ENCODE results near the gene BRD9. TPM values are rescaled to one million over a fixed set of nuclear protein-coding genes. Genes with fewer than 3 reads are reported as not detected.

The BRD9 gene
- total and polyA plus RNA-seq, 2 of the 13 experiments (the other 11 are each of a cell fraction or from before 2014, with no cell fraction given): 5.2 to 22.9 TPM

DNA sequence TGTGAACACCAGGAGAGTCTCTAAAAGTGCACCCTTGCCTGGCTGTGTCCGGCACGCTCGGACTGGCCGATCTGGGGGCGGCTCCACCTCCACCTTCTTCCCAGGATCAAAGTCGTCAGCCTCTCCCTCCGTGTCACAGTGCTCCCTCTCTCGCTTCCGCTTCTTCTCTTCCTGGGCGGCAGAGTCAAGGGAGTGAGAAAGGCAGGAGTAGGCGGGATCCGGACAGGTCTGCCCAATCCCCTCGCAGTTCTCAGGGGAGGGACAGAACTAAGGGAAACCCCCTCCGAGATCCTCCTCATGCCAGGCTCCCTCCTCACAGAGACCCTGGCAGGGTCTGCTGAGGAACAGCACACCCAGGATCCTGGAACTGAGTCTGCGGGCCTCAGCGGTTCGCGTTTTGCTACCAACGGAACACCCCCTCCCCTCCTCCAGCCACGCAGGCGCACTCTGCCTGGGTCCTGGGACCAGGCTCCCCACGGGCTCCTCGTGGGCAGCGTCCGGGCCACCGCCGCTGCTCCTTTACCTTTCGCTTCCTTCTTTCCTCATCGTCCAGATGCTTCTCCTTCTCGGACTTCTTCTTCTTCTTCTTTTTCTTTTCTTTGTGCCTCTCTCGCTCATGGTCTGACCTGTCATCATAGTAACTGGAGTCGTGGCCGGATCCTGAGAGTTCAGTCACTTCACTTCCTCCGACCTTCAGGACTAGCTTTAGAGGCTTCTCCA is 1.3 kb downstream of the BRD9 start (continued):
- TF ChIP-seq ZFP62 (CRISPR knock-in tag; IDR thresholded peaks at IDR 0.05) (no peak), BHLHE40 (IDR thresholded peaks at IDR 0.05; ENCODE audit: low read length) (no peak), ZNF883 (CRISPR knock-in tag; IDR thresholded peaks at IDR 0.05; ENCODE audit: not compliant biosample characterization) (peak; percentile 41), ETV6 (CRISPR knock-in tag; conservative IDR thresholded peaks at IDR 0.05) (no peak), SOX6 (IDR thresholded peaks at IDR 0.05) (no peak), SOX6 (CRISPR knock-in tag; IDR thresholded peaks at IDR 0.05) (no peak), GZF1 (CRISPR knock-in tag; IDR thresholded peaks at IDR 0.05) (no peak), JARID2 (CRISPR knock-in tag; IDR thresholded peaks at IDR 0.05; ENCODE audit: insufficient replicate concordance) (no peak), MED13 (CRISPR knock-in tag; IDR thresholded peaks at IDR 0.05) (no peak), ZNF44 (CRISPR knock-in tag; IDR thresholded peaks at IDR 0.05) (no peak), SNRNP70 (IDR thresholded peaks at IDR 0.05; ENCODE audit: low read depth, low read length) (no peak), POLR2AphosphoS5 (IDR thresholded peaks at IDR 0.05; ENCODE audit: low read depth, low read length) (peak; percentile 40; the same call in 1 of the 2 replicates), SOX5 (CRISPR knock-in tag; IDR thresholded peaks at IDR 0.05; ENCODE audit: borderline replicate concordance) (no peak), SP5 (CRISPR knock-in tag; IDR thresholded peaks at IDR 0.05; ENCODE audit: borderline replicate concordance, low read depth) (peak; percentile 21; the same call in 1 of the 2 replicates), MIER3 (CRISPR knock-in tag; IDR thresholded peaks at IDR 0.05; ENCODE audit: borderline replicate concordance) (no peak), KDM1A (CRISPR knock-in tag; IDR thresholded peaks at IDR 0.05) (no peak), ZKSCAN8 (CRISPR knock-in tag; IDR thresholded peaks at IDR 0.05; ENCODE audit: borderline replicate concordance) (no peak)
- TF ChIP-seq, protein P1, sequence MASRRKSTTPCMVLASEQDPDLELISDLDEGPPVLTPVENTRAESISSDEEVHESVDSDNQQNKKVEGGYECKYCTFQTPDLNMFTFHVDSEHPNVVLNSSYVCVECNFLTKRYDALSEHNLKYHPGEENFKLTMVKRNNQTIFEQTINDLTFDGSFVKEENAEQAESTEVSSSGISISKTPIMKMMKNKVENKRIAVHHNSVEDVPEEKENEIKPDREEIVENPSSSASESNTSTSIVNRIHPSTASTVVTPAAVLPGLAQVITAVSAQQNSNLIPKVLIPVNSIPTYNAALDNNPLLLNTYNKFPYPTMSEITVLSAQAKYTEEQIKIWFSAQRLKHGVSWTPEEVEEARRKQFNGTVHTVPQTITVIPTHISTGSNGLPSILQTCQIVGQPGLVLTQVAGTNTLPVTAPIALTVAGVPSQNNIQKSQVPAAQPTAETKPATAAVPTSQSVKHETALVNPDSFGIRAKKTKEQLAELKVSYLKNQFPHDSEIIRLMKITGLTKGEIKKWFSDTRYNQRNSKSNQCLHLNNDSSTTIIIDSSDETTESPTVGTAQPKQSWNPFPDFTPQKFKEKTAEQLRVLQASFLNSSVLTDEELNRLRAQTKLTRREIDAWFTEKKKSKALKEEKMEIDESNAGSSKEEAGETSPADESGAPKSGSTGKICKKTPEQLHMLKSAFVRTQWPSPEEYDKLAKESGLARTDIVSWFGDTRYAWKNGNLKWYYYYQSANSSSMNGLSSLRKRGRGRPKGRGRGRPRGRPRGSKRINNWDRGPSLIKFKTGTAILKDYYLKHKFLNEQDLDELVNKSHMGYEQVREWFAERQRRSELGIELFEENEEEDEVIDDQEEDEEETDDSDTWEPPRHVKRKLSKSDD (CRISPR knock-in tag; IDR thresholded peaks at IDR 0.05; ENCODE audit: low read depth): no peak
- TF ChIP-seq, protein P2, sequence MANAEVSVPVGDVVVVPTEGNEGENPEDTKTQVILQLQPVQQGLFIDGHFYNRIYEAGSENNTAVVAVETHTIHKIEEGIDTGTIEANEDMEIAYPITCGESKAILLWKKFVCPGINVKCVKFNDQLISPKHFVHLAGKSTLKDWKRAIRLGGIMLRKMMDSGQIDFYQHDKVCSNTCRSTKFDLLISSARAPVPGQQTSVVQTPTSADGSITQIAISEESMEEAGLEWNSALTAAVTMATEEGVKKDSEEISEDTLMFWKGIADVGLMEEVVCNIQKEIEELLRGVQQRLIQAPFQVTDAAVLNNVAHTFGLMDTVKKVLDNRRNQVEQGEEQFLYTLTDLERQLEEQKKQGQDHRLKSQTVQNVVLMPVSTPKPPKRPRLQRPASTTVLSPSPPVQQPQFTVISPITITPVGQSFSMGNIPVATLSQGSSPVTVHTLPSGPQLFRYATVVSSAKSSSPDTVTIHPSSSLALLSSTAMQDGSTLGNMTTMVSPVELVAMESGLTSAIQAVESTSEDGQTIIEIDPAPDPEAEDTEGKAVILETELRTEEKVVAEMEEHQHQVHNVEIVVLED (CRISPR knock-in tag; IDR thresholded peaks at IDR 0.05; ENCODE audit: borderline replicate concordance): peak; percentile 42; the same call in 1 of the 2 replicates
- TF ChIP-seq, protein P3, sequence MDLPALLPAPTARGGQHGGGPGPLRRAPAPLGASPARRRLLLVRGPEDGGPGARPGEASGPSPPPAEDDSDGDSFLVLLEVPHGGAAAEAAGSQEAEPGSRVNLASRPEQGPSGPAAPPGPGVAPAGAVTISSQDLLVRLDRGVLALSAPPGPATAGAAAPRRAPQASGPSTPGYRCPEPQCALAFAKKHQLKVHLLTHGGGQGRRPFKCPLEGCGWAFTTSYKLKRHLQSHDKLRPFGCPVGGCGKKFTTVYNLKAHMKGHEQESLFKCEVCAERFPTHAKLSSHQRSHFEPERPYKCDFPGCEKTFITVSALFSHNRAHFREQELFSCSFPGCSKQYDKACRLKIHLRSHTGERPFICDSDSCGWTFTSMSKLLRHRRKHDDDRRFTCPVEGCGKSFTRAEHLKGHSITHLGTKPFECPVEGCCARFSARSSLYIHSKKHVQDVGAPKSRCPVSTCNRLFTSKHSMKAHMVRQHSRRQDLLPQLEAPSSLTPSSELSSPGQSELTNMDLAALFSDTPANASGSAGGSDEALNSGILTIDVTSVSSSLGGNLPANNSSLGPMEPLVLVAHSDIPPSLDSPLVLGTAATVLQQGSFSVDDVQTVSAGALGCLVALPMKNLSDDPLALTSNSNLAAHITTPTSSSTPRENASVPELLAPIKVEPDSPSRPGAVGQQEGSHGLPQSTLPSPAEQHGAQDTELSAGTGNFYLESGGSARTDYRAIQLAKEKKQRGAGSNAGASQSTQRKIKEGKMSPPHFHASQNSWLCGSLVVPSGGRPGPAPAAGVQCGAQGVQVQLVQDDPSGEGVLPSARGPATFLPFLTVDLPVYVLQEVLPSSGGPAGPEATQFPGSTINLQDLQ (CRISPR knock-in tag; IDR thresholded peaks at IDR 0.05): no peak
- TF ChIP-seq, protein P4, sequence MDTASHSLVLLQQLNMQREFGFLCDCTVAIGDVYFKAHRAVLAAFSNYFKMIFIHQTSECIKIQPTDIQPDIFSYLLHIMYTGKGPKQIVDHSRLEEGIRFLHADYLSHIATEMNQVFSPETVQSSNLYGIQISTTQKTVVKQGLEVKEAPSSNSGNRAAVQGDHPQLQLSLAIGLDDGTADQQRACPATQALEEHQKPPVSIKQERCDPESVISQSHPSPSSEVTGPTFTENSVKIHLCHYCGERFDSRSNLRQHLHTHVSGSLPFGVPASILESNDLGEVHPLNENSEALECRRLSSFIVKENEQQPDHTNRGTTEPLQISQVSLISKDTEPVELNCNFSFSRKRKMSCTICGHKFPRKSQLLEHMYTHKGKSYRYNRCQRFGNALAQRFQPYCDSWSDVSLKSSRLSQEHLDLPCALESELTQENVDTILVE (CRISPR knock-in tag; IDR thresholded peaks at IDR 0.05): no peak
- TF ChIP-seq, protein P5, sequence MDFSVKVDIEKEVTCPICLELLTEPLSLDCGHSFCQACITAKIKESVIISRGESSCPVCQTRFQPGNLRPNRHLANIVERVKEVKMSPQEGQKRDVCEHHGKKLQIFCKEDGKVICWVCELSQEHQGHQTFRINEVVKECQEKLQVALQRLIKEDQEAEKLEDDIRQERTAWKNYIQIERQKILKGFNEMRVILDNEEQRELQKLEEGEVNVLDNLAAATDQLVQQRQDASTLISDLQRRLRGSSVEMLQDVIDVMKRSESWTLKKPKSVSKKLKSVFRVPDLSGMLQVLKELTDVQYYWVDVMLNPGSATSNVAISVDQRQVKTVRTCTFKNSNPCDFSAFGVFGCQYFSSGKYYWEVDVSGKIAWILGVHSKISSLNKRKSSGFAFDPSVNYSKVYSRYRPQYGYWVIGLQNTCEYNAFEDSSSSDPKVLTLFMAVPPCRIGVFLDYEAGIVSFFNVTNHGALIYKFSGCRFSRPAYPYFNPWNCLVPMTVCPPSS (IDR thresholded peaks at IDR 0.05): no peak

Data from HepG2 (cell line).